ENCODE data around the gene WNT9A.

The WNT9A gene

GRCh38 chr1:227961651-227962466 is 14.1 kb upstream of the WNT9A start:
- Mint-ChIP-seq H3K4me1 (ENCODE audit: low read depth) (no peaks in the 10 kb centered on the region), H3K27me3 (peaks cover 12% of the 10 kb centered on the region), H3K27ac (no peak overlapping the region), H3K36me3 (ENCODE audit: low read depth) (no peaks in the 10 kb centered on the region), H3K4me3 (no peak overlapping the region), H3K9me3 (no peaks in the 10 kb centered on the region)

DNA sequence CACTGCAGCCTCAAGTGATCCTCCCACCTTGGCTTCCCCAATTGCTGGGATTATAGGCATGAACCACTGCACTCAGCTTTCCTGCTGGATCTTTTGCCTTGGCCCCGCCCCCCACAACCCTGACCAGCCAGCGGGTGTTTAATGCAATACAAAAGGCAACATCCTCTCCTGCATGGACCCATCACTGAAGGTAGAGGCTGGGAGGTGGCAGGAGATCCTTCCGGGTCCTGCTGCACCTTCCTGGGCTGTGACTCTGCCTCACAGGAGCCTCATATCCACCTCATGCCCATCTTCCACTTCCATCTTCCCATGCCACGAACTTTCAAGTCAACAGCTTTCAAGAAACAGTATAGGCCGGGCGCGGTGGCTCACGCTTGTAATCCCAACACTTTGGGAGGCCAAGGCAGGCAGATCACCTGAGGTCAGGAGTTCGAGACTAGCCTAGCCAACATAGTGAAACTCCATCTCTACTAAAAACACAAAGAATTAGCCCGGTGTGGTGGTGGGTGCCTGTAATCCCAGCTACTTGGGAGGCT is 11.7 kb upstream of the WNT9A start:
- H3K4me3 Mint-ChIP-seq = no peak overlapping the region
- no peak overlapping the region for H3K27ac Mint-ChIP-seq
- no peaks in the 10 kb centered on the region for H3K36me3 Mint-ChIP-seq (ENCODE audit: low read depth)
- no peaks in the 10 kb centered on the region for H3K9me3 Mint-ChIP-seq
- peaks cover 31% of the 10 kb centered on the region for H3K27me3 Mint-ChIP-seq
- H3K4me1 Mint-ChIP-seq (ENCODE audit: low read depth) = no peaks in the 10 kb centered on the region

GRCh38 chr1:227958617-227959324 is 11.0 kb upstream of the WNT9A start:
- Mint-ChIP-seq H3K4me3 (no peak overlapping the region), H3K27ac (no peak overlapping the region), H3K27me3 (peaks cover 33% of the 10 kb centered on the region), H3K36me3 (ENCODE audit: low read depth) (no peaks in the 10 kb centered on the region), H3K4me1 (ENCODE audit: low read depth) (peaks cover 2% of the 10 kb centered on the region), H3K9me3 (no peaks in the 10 kb centered on the region)

DNA sequence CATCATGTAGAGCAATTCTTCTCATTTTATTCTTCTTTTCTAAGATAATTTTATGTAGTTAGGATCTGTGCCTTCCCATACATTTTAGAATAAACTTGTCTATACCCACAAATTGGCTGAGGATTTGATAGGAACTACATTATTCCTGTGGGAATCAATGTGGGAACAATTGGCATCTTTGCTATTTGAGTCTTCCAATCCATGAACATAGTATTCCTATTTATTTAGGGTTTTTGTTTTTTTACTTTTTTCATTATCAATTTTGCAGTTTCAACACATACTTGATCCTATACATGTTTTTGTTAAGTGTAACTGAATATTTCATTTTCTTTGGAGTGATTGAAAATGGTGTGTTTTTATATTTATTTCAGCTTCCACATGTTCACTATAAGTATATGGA is 8.1 kb upstream of the WNT9A start:
- Mint-ChIP-seq H3K4me1 (ENCODE audit: low read depth) (peaks cover 5% of the 10 kb centered on the region), H3K27me3 (peaks cover 33% of the 10 kb centered on the region), H3K4me3 (no peak overlapping the region), H3K36me3 (ENCODE audit: low read depth) (no peaks in the 10 kb centered on the region), H3K27ac (no peak overlapping the region), H3K9me3 (no peaks in the 10 kb centered on the region)

- Mint-ChIP-seq H3K36me3 (ENCODE audit: low read depth) (no peaks in the 10 kb centered on the region), H3K27me3 (peaks cover 33% of the 10 kb centered on the region), H3K27ac (no peak overlapping the region), H3K4me1 (ENCODE audit: low read depth) (peaks cover 5% of the 10 kb centered on the region), H3K9me3 (no peaks in the 10 kb centered on the region), H3K4me3 (no peak overlapping the region)
These were observed 6.6 kb upstream of the WNT9A start for GRCh38 chr1:227954163-227954850.

DNA sequence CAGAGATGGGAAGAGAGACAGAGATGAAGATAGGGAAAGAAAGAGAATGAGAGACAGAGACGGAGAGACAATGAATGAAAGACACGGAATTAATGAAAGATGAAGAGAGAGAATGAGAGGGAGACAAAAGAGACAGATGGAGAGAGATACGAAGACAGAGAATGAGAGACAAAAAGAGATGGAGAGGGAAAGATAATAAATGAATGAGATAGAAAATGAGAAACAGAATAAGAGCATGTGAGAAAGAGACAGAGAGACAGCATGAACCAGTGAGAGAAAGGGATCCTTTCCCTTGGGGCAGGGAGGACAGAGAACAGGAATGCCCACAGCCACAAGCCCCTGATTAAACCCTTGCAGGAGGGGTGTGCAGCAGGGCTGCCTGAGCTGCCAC is 5.3 kb upstream of the WNT9A start:
- no peak overlapping the region for H3K4me3 Mint-ChIP-seq
- H3K4me1 Mint-ChIP-seq (ENCODE audit: low read depth) = peaks cover 8% of the 10 kb centered on the region
- no peaks in the 10 kb centered on the region for H3K9me3 Mint-ChIP-seq
- peaks cover 37% of the 10 kb centered on the region for H3K27me3 Mint-ChIP-seq
- no peak overlapping the region for H3K27ac Mint-ChIP-seq
- no peaks in the 10 kb centered on the region for H3K36me3 Mint-ChIP-seq (ENCODE audit: low read depth)

DNA sequence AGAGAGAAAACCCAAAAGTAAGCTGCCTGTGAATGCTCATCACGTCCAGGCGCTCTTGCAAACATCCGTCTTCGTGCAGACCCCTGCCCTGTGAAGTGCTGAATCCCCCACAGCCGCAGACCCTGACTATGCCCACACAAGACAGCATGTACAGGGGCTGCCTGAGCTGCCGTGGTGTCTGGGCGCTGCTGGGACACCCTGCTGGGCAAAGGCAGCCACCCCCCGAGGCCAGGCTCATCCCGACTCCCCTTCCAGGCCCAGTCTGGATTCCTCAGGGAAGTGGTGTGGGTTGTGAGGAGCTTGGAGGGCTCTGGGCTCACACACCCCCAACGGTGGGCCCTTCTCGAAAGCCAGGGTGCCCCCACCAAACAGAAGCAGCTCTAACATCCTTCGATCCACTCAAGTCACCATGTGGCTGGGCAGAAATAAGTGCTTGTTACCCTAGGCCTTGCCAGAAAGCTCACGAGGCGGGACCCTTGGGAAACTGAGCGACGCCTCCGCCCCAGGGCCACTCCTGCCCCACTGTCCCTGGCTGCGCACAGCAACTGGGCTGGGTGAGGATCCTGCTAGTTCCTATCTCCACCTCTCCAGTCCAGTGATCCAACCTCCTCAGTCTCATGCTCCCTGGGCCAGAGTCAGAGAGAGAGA is 4.8 kb upstream of the WNT9A start:
- Mint-ChIP-seq H3K4me1 (ENCODE audit: low read depth) (peaks cover 8% of the 10 kb centered on the region), H3K27me3 (peaks cover 32% of the 10 kb centered on the region), H3K36me3 (ENCODE audit: low read depth) (no peaks in the 10 kb centered on the region), H3K27ac (no peak overlapping the region), H3K4me3 (no peak overlapping the region), H3K9me3 (no peaks in the 10 kb centered on the region)

- Mint-ChIP-seq H3K9me3 (no peaks in the 10 kb centered on the region), H3K4me3 (no peak overlapping the region), H3K36me3 (ENCODE audit: low read depth) (no peaks in the 10 kb centered on the region), H3K27me3 (peaks cover 32% of the 10 kb centered on the region), H3K4me1 (ENCODE audit: low read depth) (peaks cover 13% of the 10 kb centered on the region), H3K27ac (no peak overlapping the region)
These were observed 4.1 kb upstream of the WNT9A start for GRCh38 chr1:227951624-227952373.

DNA sequence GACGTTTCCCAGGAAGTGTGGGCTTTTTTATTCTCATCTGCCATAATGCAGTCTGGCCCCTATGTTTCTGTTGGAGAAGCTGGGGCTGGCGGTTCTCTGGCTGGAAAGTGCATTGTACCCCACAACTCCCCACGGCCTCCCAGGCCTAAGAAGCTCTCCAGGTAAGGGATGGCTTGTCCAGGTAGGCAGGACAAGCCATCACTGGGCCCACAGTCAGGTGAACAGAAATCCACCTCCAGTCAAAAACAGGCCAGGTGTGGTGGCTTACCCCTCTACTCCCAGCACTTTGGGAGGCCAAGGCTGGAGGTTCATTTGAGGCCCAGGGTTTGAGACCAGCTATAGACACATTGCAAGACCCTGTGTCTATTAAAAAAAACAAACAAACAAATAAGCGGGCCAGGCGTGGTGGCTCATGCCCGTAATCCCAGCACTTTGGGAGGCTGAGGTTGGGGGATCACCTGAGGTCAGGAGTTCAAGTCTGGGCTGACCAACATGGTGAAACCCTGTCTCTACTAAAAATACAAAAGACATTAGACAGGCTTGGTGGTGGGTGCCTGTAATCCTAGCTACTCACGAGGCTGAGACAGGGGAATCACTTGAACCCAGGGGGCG is 3.1 kb upstream of the WNT9A start:
- H3K36me3 Mint-ChIP-seq (ENCODE audit: low read depth) = no peaks in the 10 kb centered on the region
- peaks cover 29% of the 10 kb centered on the region for H3K27me3 Mint-ChIP-seq
- H3K4me3 Mint-ChIP-seq = no peak overlapping the region
- H3K27ac Mint-ChIP-seq = no peak overlapping the region
- H3K4me1 Mint-ChIP-seq (ENCODE audit: low read depth) = peaks cover 17% of the 10 kb centered on the region
- H3K9me3 Mint-ChIP-seq = no peaks in the 10 kb centered on the region

- Mint-ChIP-seq H3K27me3 (peaks cover 23% of the 10 kb centered on the region), H3K27ac (no peak overlapping the region), H3K36me3 (ENCODE audit: low read depth) (no peaks in the 10 kb centered on the region), H3K4me1 (ENCODE audit: low read depth) (peaks cover 17% of the 10 kb centered on the region), H3K4me3 (no peak overlapping the region), H3K9me3 (no peaks in the 10 kb centered on the region)
These were observed 2.4 kb upstream of the WNT9A start for GRCh38 chr1:227949954-227950734.

GRCh38 chr1:227949341-227949921 is 1.7 kb upstream of the WNT9A start:
- H3K27me3 Mint-ChIP-seq = peaks cover 17% of the 10 kb centered on the region
- no peak overlapping the region for H3K27ac Mint-ChIP-seq
- no peaks in the 10 kb centered on the region for H3K36me3 Mint-ChIP-seq (ENCODE audit: low read depth)
- no peaks in the 10 kb centered on the region for H3K9me3 Mint-ChIP-seq
- H3K4me3 Mint-ChIP-seq = no peak overlapping the region
- peaks cover 17% of the 10 kb centered on the region for H3K4me1 Mint-ChIP-seq (ENCODE audit: low read depth)

- no peaks in the 10 kb centered on the region for H3K36me3 Mint-ChIP-seq (ENCODE audit: low read depth)
- H3K4me3 Mint-ChIP-seq = peak overlapping the region; percentile 52
- no peaks in the 10 kb centered on the region for H3K9me3 Mint-ChIP-seq
- peaks cover 15% of the 10 kb centered on the region for H3K27me3 Mint-ChIP-seq
- peaks cover 14% of the 10 kb centered on the region for H3K4me1 Mint-ChIP-seq (ENCODE audit: low read depth)
- H3K27ac Mint-ChIP-seq = no peak overlapping the region
These were observed 945 bp upstream of the WNT9A start for GRCh38 chr1:227948493-227949260.
